ENCODE results near the gene PTPRH.

Gene PTPRH

DNA sequence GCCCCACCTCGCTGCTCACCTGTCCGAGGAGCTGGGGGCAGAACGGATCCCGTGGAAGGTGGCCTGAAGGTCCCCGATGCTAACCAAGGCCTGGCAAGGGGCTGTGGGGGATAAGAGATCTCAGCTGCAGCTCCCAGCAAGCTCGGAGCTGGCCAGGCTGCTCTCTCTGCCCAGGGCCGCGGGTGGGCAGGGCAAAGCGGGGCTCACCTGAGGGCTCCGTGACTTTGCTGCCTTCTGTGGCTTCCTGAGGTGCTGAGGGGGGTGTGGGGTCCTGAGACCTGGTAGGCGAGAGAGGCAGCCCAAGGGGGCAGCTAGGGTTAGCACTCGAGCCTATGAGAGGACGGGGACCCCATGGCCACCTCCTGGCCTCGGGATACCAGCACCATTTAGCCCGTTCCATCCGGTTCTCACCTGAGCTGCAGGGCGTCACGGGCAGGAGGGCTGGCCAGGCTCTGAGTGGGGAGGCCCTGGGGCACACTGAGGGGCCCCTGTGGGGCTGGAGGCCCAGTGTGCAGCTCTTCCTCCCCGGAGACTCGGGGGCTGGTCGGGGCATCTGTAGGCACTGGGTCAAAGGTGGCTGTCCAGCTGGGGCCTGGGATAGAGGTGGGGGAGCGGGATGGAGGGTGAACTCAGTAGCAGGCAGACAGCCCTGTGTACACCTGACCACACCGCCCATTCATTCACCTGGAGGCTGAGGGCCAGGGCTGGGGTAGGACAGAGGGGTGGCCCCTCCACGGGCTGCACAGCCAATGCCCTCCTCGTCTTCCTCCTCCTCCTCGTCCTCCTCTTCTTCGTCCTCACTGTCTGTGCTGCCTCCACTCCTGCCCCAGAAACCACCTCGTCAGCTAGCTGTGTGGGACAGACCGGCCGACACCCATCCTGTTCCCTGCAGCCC, 22.3 kb upstream of the PTPRH start:
- no peak for TF ChIP-seq ZFX (IDR thresholded peaks at IDR 0.05)
- TF ChIP-seq, protein P1, sequence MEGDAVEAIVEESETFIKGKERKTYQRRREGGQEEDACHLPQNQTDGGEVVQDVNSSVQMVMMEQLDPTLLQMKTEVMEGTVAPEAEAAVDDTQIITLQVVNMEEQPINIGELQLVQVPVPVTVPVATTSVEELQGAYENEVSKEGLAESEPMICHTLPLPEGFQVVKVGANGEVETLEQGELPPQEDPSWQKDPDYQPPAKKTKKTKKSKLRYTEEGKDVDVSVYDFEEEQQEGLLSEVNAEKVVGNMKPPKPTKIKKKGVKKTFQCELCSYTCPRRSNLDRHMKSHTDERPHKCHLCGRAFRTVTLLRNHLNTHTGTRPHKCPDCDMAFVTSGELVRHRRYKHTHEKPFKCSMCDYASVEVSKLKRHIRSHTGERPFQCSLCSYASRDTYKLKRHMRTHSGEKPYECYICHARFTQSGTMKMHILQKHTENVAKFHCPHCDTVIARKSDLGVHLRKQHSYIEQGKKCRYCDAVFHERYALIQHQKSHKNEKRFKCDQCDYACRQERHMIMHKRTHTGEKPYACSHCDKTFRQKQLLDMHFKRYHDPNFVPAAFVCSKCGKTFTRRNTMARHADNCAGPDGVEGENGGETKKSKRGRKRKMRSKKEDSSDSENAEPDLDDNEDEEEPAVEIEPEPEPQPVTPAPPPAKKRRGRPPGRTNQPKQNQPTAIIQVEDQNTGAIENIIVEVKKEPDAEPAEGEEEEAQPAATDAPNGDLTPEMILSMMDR (conservative IDR thresholded peaks at IDR 0.05): no peak
- no peak overlapping the region for H3K27ac ChIP-seq

DNA sequence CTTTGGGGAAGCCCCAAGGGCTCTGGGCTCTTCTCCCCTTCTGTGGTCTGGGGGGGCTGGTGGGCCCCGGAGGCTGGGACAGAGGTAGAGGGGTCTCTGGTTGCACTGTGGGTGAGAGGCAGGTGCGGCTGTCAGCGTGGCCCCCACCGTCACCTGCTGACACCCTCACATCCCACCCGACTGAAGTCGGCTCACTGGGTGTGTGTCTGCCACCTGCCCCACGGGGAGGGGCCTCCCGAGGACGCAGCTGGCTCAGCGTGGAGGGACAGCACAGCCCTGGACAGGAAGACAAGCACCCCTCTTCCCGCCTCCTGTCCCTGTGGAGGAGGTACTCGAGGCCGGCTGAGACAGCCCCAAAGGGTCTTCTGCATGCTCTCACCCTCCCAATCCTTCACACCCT, 21.5 kb upstream of the PTPRH start:
- no peak overlapping the region for H3K27ac ChIP-seq
- no peak for TF ChIP-seq ZFX (IDR thresholded peaks at IDR 0.05)
- TF ChIP-seq, protein P1 (conservative IDR thresholded peaks at IDR 0.05): no peak

DNA sequence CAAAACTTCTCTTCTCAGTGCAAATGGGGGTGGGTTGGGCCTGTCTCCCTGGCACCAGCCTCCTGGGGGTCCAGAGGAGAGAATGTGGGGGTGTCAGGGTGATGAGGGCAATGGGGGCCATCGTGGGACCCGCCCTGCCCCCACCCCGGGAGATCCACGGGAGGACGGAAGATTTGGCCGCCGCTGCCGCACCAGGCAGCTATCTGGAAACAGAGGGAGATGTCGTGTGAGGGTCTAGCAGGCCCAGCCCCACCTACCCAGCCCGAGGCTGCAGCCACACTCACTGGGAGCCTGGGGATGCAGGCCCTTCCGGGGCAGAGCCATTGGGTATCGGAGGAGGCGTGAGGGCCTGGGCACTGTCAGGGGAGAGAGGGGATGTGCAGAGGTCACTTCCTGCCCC, 21.0 kb upstream of the PTPRH start:
- H3K27ac ChIP-seq: no peak overlapping the region
- no peak for TF ChIP-seq ZFX (IDR thresholded peaks at IDR 0.05)
- TF ChIP-seq, protein P1 (conservative IDR thresholded peaks at IDR 0.05): no peak

DNA sequence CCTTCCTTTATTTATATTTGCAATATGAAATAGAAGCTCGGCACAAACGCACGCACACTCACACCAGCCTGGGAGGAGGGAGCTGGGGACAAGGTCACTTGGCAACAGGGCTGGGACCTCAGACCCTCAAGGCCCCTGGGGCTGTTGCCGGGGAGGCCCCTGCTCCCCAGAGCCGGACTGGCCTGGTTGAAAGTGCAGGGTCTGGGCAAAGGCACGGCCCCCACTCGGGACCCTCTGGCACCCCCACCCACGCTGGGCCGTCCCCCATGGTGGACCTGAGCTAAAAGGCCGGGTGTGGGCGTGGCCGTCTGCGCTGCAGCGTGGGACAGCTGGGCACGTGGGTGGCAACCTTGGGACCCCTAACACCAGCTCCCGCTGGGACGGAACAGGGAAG, 20.5 kb upstream of the PTPRH start:
- no peak for TF ChIP-seq ZFX (IDR thresholded peaks at IDR 0.05)
- TF ChIP-seq, protein P1 (conservative IDR thresholded peaks at IDR 0.05): no peak

DNA sequence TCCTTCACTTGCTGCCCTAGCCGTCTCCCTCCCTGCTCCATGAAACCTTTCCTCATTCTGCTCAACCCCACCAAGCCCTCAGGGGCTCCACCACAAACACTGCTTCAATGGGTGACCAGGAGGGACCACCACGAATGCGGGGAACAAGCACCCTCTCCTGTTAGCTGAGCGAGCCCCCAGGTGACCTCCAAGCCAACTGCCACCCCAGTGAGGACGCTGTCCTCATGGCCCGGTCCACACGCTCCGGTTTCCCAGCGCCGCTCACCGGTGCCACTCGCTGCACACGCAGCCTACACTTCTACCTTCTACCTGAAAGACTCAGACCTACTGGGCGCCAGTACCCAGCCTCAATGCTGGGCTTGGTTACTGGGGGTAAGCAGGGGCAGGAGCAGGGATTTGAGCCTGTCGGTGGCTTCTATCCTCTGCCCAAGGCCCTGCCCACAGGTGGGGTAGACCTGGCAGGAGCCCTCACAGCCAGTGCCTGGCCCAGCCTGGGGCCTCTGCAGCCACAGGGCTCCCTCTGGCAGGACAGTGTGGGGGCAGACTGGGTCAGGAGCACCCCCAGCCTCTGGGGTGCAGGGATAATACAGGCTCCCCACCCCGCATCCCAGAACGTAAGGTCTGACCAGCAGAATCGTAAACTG, 20.0 kb upstream of the PTPRH start:
- TF ChIP-seq, protein P1 (conservative IDR thresholded peaks at IDR 0.05): no peak
- TF ChIP-seq ZFX (IDR thresholded peaks at IDR 0.05): no peak
- H3K27ac ChIP-seq: no peak overlapping the region

More for the DNA sequence above, 20.5 kb upstream of the PTPRH start:
- H3K27ac ChIP-seq: no peak overlapping the region

DNA sequence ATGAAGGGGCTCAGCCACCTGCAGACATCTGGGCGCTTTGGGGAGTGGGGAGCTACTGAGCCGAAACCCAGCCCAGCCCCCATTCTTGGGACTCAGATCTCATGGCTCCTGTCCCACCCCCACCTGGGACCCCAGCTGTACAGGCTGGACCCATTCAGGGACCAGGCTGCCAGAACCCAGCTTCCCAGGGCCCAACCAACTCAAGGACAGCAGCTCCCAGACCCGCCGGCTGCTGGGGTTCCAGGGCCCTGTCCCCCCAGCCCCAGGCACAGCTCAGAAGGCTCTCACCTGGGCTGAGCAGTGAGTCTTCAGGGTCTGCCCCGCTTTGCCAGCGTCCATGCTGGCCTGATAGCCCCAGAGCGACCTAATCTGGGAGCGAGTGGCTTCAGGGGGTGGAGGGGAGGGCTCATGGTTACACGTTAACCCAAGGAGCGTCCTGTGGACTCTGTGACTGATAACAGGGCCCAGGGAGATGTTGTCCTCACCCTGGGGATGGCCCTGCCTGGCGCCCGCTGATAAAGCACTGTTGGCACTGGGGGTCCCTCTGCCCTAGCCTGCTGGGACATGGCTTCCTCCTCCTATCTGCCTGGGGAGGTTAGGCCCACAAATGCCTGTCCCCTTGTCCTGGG, 19.2 kb upstream of the PTPRH start, which contains the start of gene TMEM86B:
Gene TMEM86B (minus strand): TSS at position 361 of the 629 bp plus-strand sequence. CDS start 22 bp downstream, at position 339.
- TF ChIP-seq, protein P1 (conservative IDR thresholded peaks at IDR 0.05): no peak
- no peak for TF ChIP-seq ZFX (IDR thresholded peaks at IDR 0.05)
- H3K27ac ChIP-seq: no peak within 1 kb of the TSS

DNA sequence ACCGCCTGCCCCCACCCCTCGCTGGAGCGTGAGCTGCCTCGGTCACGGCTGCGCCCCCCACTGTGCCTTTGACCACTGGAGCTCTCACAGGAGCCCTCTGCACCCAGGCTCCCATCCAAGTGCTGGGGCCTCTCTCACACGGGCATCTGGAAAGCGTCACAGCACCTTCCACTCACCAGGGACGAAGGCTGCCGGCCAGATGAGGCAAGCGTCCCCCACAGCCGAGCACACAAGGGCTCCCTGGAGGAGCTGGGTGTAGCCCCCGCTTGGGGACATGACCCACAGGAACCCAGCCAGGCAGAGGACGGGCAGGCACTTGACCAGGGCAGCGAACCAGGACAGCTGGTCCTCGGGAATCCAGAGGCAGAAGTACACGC, 18.7 kb upstream of the PTPRH start:
- no peak for TF ChIP-seq ZFX (IDR thresholded peaks at IDR 0.05)
- TF ChIP-seq, protein P1 (conservative IDR thresholded peaks at IDR 0.05): no peak

More for the DNA sequence above, 18.7 kb upstream of the PTPRH start:
- H3K27ac ChIP-seq: no peak overlapping the region

Measured in C4-2B (cell line).